Hematopoietic multipotent progenitor cell treated with erythropoietin and hydrocortisone succinate and interleukin-3 and kit ligand, for 6 days (in vitro differentiated cells): Measurements from ENCODE around the gene SLC13A1.

ENCODE experiments used
- DNase-seq: peaks from one replicate; pipeline ENCODE4 v3.0.0-alpha.2; 2015

The SLC13A1 gene

GRCh38 chr7:123191132-123191531, 8.6 kb downstream of the SLC13A1 start:
- DNase-seq = no peak

GRCh38 chr7:123190109-123190831, 9.5 kb downstream of the SLC13A1 start:
- no peak for DNase-seq

- DNase-seq = no peak
Observed at GRCh38 chr7:123185756-123186155, 14.0 kb downstream of the SLC13A1 start.

GRCh38 chr7:123184271-123184670, 15.5 kb downstream of the SLC13A1 start:
- DNase-seq = no peak

- no peak for DNase-seq
Observed at GRCh38 chr7:123183431-123183830, 16.3 kb downstream of the SLC13A1 start.

- DNase-seq = no peak
Observed at GRCh38 chr7:123177442-123177841, 22.3 kb downstream of the SLC13A1 start.

GRCh38 chr7:123170333-123171246, 29.2 kb downstream of the SLC13A1 start:
- DNase-seq = no peak

GRCh38 chr7:123169065-123169464, 30.7 kb downstream of the SLC13A1 start:
- DNase-seq = no peak

GRCh38 chr7:123157606-123158005, 42.2 kb downstream of the SLC13A1 start:
- DNase-seq = no peak

- no peak for DNase-seq
Observed at GRCh38 chr7:123155571-123155970, 44.2 kb downstream of the SLC13A1 start.

- DNase-seq = peak; percentile 77
Observed at GRCh38 chr7:123154231-123154860, 45.4 kb downstream of the SLC13A1 start.

- no peak for DNase-seq
Observed at GRCh38 chr7:123151443-123151842, 48.3 kb downstream of the SLC13A1 start.

- DNase-seq = no peak
Observed at GRCh38 chr7:123148813-123149212, 51.0 kb downstream of the SLC13A1 start.

GRCh38 chr7:123143252-123144006, 56.3 kb downstream of the SLC13A1 start:
- DNase-seq = no peak

- no peak for DNase-seq
Observed at GRCh38 chr7:123140561-123140960, 59.2 kb downstream of the SLC13A1 start.

- DNase-seq = no peak
Observed at GRCh38 chr7:123135960-123136359, 63.8 kb downstream of the SLC13A1 start.

GRCh38 chr7:123133924-123134323, 65.8 kb downstream of the SLC13A1 start:
- no peak for DNase-seq

GRCh38 chr7:123131961-123132360, 67.8 kb downstream of the SLC13A1 start:
- DNase-seq = no peak

GRCh38 chr7:123131556-123131955, 68.2 kb downstream of the SLC13A1 start:
- DNase-seq = no peak

GRCh38 chr7:123131140-123131539, 68.6 kb downstream of the SLC13A1 start:
- DNase-seq = peak; percentile 2

- DNase-seq = no peak
Observed at GRCh38 chr7:123126691-123127090, 73.1 kb downstream of the SLC13A1 start.

GRCh38 chr7:123126171-123126570, 73.6 kb downstream of the SLC13A1 start:
- no peak for DNase-seq

GRCh38 chr7:123125231-123125630, 74.5 kb downstream of the SLC13A1 start:
- no peak for DNase-seq
